KOPT-K1 (cell line): ENCODE data around the gene CPNE7.

ENCODE experiments used
- H3K27ac ChIP-seq: fragments of 200-600 bp; sonication (generic); 2 replicates; pipeline ENCODE4 v1.5.1; 2016; ENCODE audit warnings: antibody characterized with exemption, mild to moderate bottlenecking, low read depth, low read length; ENCODE audit not compliant: poor library complexity, severe bottlenecking
- H3K36me3 ChIP-seq: fragments of 200-600 bp; sonication (generic); 2 replicates; pipeline ENCODE4 v1.5.1; 2017; ENCODE audit warnings: antibody characterized with exemption, mild to moderate bottlenecking, low read length, moderate library complexity; ENCODE audit not compliant: insufficient read depth
- H3K9me3 ChIP-seq: fragments of 200-600 bp; sonication (generic); 2 replicates; pipeline ENCODE4 v1.5.1; 2017; ENCODE audit warnings: antibody characterized with exemption, low read length, mild to moderate bottlenecking; ENCODE audit not compliant: insufficient read depth, poor library complexity, severe bottlenecking

The CPNE7 gene

DNA sequence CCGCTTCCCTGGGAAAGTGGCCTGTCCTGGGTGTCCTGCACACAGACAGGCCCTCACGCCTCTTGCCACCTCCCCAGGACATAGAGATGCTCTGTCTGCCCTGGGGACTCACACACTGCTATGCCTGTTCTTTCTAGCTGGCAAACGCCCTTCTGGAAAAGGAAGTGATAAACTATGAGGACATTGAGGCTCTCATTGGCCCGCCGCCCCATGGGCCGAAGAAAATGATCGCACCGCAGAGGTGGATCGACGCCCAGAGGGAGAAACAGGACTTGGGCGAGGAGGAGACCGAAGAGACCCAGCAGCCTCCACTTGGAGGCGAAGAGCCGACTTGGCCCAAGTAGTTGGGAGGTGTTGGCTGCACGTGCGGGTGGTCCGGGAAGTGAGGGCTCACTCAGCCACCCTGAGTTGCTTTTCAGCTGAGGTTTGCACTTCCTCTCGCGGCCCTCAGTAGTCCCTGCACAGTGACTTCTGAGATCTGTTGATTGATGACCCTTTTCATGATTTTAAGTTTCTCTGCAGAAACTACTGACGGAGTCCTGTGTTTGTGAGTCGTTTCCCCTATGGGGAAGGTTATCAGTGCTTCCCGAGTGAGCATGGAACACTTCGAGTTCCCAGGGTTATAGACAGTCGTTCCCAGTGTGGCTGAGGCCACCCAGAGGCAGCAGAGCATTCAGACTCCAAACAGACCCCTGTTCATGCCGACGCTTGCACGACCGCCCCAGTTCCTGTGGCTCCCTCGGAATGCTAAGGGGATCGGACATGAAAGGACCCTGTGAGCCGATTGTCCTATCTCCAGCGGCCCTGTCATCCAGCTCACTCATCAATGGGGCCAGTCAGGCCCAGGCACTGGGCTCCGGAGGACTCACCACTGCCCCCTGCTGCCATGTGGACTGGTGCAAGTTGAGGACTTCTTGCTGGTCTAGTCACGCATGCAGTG lies 18.5 kb upstream of the CPNE7 start:
- H3K27ac ChIP-seq, result no peak overlapping the region
- H3K36me3 ChIP-seq, result peaks cover 72% of the 10 kb centered on the region
- H3K9me3 ChIP-seq, result no peaks in the 10 kb centered on the region

DNA sequence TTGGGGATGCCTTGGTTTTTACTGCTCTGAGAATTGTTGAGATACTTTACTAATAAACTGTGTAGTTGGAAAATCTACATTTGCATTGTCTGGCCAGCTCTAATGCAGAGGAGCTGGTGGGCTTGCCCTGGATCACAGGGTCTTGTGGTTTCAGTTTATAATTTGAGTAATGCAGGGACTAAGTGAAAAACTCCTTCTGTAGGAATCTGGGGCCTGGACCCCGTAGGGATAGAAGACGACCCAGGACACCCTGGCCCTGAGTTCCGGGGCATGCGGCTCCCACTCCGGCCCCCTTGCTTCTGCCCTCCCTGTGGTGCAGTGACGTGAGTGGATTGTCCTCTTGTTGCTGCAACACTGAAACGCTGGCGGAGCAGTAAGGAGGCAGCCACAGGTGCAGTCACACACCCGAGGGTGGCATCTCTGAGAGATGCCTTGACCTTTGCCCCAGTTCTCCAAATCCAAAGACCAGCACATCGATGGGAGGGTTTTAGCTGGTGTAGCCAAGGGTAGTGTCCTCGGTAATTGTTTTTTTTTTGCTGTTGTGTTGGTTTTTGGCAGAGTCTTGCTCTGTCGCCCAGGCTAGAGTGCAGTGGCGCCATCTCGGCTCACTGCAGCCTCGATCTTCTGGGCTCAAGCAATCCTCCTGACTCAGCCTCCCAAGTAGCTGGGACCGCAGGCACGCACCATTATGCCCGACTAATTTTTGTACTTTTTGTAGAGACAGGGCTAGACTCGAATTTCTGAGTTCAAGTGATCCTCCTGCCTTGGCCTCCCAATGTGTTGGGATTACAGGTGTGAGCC lies 17.7 kb upstream of the CPNE7 start:
- Histone ChIP-seq H3K27ac (no peak overlapping the region), H3K36me3 (peaks cover 72% of the 10 kb centered on the region)

DNA sequence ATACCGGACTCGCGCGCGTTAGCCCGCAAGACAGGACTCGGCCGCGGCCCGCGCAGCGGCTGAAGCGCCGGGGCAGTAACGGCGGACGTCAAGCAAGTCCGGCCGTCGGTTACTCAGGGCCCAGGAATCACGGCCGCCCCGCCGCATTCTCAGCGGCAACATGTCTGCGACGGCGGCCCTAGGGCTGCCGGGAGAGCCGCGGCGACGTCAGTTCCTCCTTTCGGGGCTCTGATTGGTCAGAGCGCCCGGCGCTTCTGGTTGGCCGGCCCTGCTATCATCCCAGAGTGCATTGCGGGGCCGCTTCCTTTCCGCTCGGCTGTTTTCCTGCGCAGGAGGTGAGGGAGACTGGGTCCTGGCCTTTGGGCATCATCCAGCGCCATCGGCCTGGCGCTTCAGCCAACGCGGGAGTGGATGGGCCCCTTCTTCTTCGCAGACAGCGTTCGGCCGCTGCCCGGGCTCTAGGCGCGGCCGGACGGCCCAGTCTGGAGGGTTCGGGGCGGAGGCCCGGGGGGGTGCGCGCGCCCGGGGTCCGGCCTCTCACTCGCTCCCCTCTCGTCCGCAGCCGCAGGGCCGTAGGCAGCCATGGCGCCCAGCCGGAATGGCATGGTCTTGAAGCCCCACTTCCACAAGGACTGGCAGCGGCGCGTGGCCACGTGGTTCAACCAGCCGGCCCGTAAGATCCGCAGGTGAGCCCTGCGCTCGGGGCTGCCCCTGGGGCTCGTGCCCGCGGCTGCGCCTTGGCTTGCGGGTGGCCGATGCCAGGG lies 15.0 kb upstream of the CPNE7 start, which contains the start of gene RPL13:
Gene RPL13, plus strand, starts transcription at position 305 of the 764 bp plus-strand sequence. Its CDS starts 278 bp downstream, at position 583.
- Histone ChIP-seq H3K27ac (peak within 1 kb of the TSS; percentile 85), H3K9me3 (no peaks in the 10 kb centered on the region), H3K36me3 (peaks cover 71% of the 10 kb centered on the region)

More for the DNA sequence above, 17.7 kb upstream of the CPNE7 start:
- H3K9me3 ChIP-seq, result no peaks in the 10 kb centered on the region

DNA sequence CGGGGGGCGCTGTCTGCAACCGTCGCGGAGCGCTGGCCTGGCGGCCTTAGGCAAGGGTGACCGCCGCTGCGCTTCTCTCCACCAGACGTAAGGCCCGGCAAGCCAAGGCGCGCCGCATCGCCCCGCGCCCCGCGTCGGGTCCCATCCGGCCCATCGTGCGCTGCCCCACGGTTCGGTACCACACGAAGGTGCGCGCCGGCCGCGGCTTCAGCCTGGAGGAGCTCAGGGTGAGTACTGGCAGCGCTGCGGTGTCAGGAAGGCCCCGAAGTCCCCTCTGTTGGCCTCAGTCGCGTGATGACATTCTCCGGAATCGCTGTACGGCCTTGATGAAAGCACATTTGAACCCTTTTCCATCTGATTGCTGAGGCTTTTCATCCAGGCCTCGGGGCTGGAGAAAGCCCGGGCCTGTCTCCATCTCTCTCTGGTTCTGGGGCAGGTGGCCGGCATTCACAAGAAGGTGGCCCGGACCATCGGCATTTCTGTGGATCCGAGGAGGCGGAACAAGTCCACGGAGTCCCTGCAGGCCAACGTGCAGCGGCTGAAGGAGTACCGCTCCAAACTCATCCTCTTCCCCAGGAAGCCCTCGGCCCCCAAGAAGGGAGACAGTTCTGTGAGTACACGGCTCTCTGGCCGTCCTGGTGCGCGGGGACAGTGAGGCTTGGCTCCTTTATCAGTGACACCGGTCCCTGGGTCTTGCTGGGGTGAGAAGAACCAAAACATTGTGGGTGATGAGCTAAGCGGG lies 14.2 kb upstream of the CPNE7 start:
- H3K27ac ChIP-seq, result peak overlapping the region; percentile 85
- H3K36me3 ChIP-seq, result peaks cover 71% of the 10 kb centered on the region

DNA sequence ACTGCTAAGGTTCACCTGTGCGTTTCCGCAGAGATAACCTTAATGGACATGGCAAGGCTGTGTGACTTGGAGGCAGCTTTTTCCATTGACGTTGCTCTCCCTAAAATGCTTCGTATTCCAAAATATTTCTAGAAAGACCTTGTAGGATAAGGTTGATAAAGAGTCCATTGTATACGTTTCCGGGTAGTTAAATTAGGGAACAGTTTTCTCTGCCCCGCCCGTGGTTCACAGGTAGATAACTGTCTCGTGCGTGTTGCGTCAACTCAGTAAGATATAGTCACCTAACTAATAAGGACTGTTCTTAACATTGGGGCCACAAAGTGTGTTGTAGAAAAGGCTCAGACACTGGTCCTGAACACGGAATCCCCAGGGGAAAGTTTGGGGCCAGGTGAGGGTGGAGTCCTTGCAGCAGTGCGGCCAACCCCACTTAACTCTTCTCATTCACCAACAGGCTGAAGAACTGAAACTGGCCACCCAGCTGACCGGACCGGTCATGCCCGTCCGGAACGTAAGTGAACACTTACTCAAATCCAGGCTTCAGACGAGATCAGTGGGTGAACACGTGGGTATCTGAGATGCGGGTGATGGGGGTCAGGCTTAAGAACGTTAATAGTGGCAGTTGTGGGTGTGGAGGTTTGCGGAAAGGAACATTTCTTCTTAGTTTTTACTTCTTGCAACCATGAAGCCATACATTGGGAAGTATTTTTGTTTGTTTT lies 13.5 kb upstream of the CPNE7 start:
- peak overlapping the region; percentile 85 for H3K27ac ChIP-seq
- no peaks in the 10 kb centered on the region for H3K9me3 ChIP-seq
- peaks cover 68% of the 10 kb centered on the region for H3K36me3 ChIP-seq

More for the DNA sequence above, 14.2 kb upstream of the CPNE7 start:
- H3K9me3 ChIP-seq, result no peaks in the 10 kb centered on the region

DNA sequence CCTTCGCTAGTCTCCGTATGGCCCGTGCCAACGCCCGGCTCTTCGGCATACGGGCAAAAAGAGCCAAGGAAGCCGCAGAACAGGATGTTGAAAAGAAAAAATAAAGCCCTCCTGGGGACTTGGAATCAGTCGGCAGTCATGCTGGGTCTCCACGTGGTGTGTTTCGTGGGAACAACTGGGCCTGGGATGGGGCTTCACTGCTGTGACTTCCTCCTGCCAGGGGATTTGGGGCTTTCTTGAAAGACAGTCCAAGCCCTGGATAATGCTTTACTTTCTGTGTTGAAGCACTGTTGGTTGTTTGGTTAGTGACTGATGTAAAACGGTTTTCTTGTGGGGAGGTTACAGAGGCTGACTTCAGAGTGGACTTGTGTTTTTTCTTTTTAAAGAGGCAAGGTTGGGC lies 12.6 kb upstream of the CPNE7 start:
- Histone ChIP-seq H3K9me3 (no peaks in the 10 kb centered on the region), H3K27ac (no peak overlapping the region), H3K36me3 (peaks cover 68% of the 10 kb centered on the region)

DNA sequence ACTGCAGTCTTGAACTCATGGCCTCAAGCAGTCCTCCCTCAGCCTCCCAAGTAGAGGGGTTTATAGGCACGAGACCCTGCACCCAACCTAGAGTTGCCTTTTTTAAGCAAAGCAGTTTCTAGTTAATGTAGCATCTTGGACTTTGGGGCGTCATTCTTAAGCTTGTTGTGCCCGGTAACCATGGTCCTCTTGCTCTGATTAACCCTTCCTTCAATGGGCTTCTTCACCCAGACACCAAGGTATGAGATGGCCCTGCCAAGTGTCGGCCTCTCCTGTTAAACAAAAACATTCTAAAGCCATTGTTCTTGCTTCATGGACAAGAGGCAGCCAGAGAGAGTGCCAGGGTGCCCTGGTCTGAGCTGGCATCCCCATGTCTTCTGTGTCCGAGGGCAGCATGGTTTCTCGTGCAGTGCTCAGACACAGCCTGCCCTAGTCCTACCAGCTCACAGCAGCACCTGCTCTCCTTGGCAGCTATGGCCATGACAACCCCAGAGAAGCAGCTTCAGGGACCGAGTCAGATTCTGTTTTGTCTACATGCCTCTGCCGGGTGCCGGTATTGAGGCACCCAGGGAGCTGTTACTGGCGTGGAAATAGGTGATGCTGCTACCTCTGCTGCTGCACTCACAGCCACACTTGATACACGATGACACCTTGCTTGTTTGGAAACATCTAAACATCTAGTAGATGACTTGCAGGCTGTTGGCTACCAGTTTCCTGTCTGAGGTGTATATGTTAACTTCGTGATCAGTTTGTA lies 11.7 kb upstream of the CPNE7 start:
- Histone ChIP-seq H3K36me3 (peaks cover 71% of the 10 kb centered on the region), H3K27ac (no peak overlapping the region)

DNA sequence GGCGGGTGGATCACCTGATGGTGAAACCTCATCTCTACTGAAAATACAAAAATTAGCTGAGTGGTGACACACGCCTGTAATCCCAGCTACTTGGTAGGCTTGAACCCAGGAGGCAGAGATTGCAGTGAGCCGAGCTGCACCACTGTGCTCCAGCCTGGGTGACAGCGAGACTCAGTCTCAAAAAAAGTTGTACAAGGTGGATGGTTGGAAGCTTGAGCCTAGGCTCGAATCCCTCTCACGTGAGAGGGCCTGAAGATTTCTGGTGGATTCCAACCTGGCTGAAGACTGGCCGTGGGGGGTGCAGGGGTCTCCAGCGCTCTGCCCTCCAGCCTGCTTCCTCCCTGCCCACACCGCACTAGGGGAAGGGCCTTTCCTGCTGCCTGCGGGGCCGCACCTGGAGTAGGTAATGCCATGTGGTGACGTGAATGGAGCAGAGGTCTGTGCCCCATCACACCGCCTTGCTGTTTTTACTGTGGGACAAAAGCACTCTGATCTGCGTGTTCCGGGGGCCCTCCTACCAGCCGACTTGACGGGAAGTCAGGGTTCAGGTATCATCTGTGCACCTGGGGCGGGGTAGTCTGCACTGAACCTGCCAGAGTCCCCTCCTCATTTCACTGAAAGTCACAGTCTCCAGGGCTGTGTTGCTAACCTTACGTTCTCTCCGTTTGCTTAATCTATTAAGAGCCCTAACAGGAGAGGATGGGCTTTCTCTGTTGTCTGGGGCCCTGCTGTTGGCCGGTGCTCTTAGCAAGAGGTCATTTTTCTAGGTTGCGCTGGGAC lies 10.9 kb upstream of the CPNE7 start:
- Histone ChIP-seq H3K27ac (no peak overlapping the region), H3K36me3 (peaks cover 71% of the 10 kb centered on the region), H3K9me3 (no peaks in the 10 kb centered on the region)

More for the DNA sequence above, 11.7 kb upstream of the CPNE7 start:
- no peaks in the 10 kb centered on the region for H3K9me3 ChIP-seq

DNA sequence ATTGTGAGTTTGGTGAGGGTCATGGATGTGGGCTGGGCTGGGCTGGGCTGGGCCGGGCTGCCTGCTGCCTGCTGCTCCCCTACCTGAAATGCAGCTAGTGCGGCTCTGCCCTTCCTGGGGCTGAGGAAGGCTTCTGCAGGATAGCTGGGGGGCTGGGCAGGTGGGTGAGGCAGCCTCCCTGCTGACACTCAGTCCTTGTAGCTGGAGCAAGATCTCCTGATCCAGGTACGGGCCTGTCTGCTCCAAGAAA lies 10.4 kb upstream of the CPNE7 start:
- no peaks in the 10 kb centered on the region for H3K9me3 ChIP-seq
- H3K36me3 ChIP-seq, result peaks cover 71% of the 10 kb centered on the region
- no peak overlapping the region for H3K27ac ChIP-seq

DNA sequence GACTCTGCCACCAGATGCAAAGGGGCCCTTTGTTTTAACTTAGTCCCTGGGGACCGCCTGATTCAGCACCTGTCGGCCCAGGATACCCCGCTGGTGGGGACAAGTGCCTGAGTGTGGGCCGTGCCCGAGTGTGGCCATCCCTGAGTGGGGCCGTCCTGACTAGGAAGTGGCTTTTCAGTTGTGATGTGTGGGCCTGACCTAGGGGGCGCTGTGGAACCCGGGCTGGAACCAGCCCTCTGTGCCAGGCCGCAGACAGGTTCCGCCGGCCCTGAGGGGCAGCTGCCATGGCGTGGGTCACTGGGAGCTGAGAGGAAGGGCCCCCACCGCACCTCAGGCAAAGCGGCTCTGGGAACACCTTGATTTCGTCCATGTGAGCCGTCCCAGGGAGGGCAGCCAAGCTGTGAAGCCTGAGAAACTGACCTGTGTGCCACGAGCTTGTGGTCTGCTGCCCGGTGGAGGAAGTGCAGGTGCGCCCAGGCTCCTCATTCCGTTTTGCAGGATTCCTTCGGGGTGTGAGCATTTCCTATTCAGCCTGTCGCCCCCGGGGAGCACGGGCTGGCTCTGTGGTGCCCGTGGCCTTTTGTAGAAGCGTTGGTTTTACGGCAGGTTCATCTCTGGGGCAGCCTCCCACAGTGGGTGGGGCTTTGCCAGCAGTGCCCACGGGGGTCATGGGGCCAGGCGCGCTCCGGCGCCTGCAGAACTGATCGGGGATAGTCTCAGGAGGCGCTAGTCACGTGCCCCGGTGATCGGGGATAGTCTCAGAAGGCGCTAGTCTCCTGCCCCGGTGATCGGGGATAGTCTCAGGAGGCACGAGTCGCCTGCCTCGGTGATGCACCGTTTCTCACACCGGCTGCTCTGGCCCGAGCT lies 9.8 kb upstream of the CPNE7 start:
- Histone ChIP-seq H3K9me3 (no peaks in the 10 kb centered on the region), H3K27ac (no peak overlapping the region), H3K36me3 (peaks cover 71% of the 10 kb centered on the region)

DNA sequence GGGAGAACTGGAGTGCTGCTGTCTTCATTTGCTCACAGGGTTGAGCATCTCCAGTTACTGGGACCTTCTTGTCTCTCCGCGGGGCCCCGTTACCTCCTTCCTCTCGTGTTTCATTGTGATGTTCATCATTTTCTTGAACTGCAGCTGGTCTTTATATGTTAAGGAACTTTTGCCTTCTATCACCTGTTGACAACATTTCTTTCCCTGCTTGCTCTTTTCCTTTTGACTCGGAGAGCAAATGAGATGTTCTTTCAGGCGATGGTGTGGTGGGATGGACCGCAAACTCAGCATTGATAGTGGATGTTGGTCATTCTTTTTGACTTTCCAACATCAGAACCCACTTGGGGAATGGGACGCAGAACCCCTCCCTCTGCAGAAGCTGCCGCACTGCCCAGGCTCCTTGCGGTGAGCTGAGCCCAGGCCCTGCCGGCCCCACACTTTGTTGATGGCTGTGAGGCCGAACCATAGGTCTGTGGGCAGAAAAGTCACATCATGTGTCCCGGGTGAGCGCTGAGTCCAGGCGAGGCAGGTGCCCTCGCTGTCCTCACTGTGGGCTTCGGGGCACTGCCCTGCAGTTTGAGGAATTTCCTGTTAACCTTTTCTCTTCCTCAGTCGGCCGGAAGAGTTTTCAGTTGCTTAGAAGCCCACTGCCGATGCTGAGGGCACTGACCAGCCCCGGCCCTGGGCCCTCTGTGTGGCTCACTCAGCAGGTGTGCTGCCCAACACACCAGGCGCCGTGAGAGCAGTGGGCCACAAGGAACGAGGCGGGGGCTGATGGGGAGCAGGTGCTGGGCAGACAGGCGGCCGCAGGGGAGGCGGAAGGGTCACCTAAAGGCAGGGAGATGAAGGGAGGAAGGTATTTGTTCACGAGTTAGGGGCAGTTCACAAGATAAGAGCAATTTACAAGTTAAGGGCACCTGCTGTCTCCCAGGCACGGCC lies 7.6 kb upstream of the CPNE7 start:
- Histone ChIP-seq H3K27ac (no peak overlapping the region), H3K36me3 (peaks cover 51% of the 10 kb centered on the region), H3K9me3 (no peaks in the 10 kb centered on the region)
